Trophoblast cell (in vitro differentiated cells and primary cell): Measurements from ENCODE around the gene YBX2.
"Not testable (repeated sequence)": the region's sequence is repeated elsewhere in the genome, so short reads cannot be mapped to it uniquely, and the experiment has no call there.

Source experiments
- DNase-seq, 2 donors: peaks; one replicate each; pipeline ENCODE4 v3.0.0-alpha.2; 2016
- H2AFZ ChIP-seq: 2 replicates; pipeline ENCODE4 v1.6.1; 2013; ENCODE audit warnings: low read length, moderate library complexity, mild to moderate bottlenecking; ENCODE audit not compliant: insufficient read depth, poor library complexity
- H2AK5ac ChIP-seq: 2 replicates; pipeline ENCODE4 v1.6.1; 2013; ENCODE audit warnings: mild to moderate bottlenecking, low read length
- H2BK120ac ChIP-seq: 2 replicates; pipeline ENCODE4 v1.6.1; 2013; ENCODE audit warnings: low read length, mild to moderate bottlenecking, moderate library complexity; ENCODE audit not compliant: insufficient read depth, poor library complexity
- H2BK12ac ChIP-seq: 2 replicates; pipeline ENCODE4 v1.6.1; 2013; ENCODE audit warnings: mild to moderate bottlenecking, low read length, moderate library complexity
- H2BK5ac ChIP-seq: 2 replicates; pipeline ENCODE4 v1.6.1; 2013; ENCODE audit warnings: low read length, low read depth, moderate library complexity, mild to moderate bottlenecking; ENCODE audit not compliant: poor library complexity
- H3K14ac ChIP-seq: 2 replicates; pipeline ENCODE4 v1.6.1; 2013; ENCODE audit warnings: mild to moderate bottlenecking, low read length
- H3K18ac ChIP-seq: 2 replicates; pipeline ENCODE4 v1.6.1; 2013; ENCODE audit warnings: mild to moderate bottlenecking, low read length
- H3K23ac ChIP-seq: 2 replicates; pipeline ENCODE4 v1.6.1; 2013; ENCODE audit warnings: low read length
- H3K27ac ChIP-seq: 2 replicates; pipeline ENCODE4 v1.5.1; 2013; ENCODE audit warnings: low read depth, mild to moderate bottlenecking, inconsistent platforms, low read length, moderate library complexity
- H3K27me3 ChIP-seq: 2 replicates; pipeline ENCODE4 v1.6.1; 2013; ENCODE audit warnings: inconsistent platforms, mild to moderate bottlenecking, low read length, moderate library complexity; ENCODE audit not compliant: insufficient read depth
- H3K36me3 ChIP-seq, 2 experiments: 1 replicate in 1 of 2; 2 replicates in 1 of 2; pipeline ENCODE4 v1.6.1; 2013; ENCODE audit warnings: low read length in 2 of 2, mild to moderate bottlenecking in 2 of 2, moderate library complexity in 1 of 2; ENCODE audit not compliant: insufficient read depth in 2 of 2, control insufficient read depth in 1 of 2
- H3K4ac ChIP-seq: 2 replicates; pipeline ENCODE4 v1.6.1; 2013; ENCODE audit warnings: low read depth, mild to moderate bottlenecking, low read length, moderate library complexity
- H3K4me1 ChIP-seq, 2 experiments: 1 replicate in 1 of 2; 2 replicates in 1 of 2; pipeline ENCODE4 v1.6.1; 2013; ENCODE audit warnings: low read length in 2 of 2, mild to moderate bottlenecking in 2 of 2, moderate library complexity in 1 of 2; ENCODE audit not compliant: insufficient read depth in 2 of 2, control insufficient read depth in 1 of 2
- H3K4me2 ChIP-seq: 2 replicates; pipeline ENCODE4 v1.6.1; 2013; ENCODE audit warnings: inconsistent platforms, mild to moderate bottlenecking, low read length, moderate library complexity
- H3K4me3 ChIP-seq: 2 replicates; pipeline ENCODE4 v1.5.1; 2013; ENCODE audit warnings: mild to moderate bottlenecking, low read depth, low read length, inconsistent platforms
- H3K79me1 ChIP-seq: one replicate; pipeline ENCODE4 v1.6.1; 2013; ENCODE audit warnings: low read length
- H3K79me2 ChIP-seq: 2 replicates; pipeline ENCODE4 v1.6.1; 2013; ENCODE audit warnings: low read length, mild to moderate bottlenecking; ENCODE audit not compliant: control insufficient read depth, insufficient read depth, poor library complexity
- H3K9ac ChIP-seq: 2 replicates; pipeline ENCODE4 v1.6.1; 2013; ENCODE audit warnings: mild to moderate bottlenecking, low read length
- H3K9me3 ChIP-seq: 2 replicates; pipeline ENCODE4 v1.6.1; 2013; ENCODE audit warnings: low read depth, mild to moderate bottlenecking, control low read depth, inconsistent platforms, low read length; ENCODE audit not compliant: insufficient read depth
- H4K12ac ChIP-seq: 2 replicates; pipeline ENCODE4 v1.6.1; 2013; ENCODE audit warnings: low read depth, mild to moderate bottlenecking, low read length, moderate library complexity
- H4K8ac ChIP-seq: 2 replicates; pipeline ENCODE4 v1.6.1; 2013; ENCODE audit warnings: low read depth, mild to moderate bottlenecking, low read length, moderate library complexity
- H4K91ac ChIP-seq: one replicate; pipeline ENCODE4 v1.6.1; 2013; ENCODE audit warnings: low read depth, mild to moderate bottlenecking, low read length, moderate library complexity
- WGBS: extraction: QIAGEN DNeasy Blood & Tissue Kit; methylation state at CpG from one replicate; pipeline ENCODE4 v1.1.7; 2013; ENCODE audit warnings: missing lambda C conversion rate; ENCODE audit not compliant: insufficient read length, insufficient coverage; ENCODE audit errors: extremely low coverage; 5-methylcytosine and 5-hydroxymethylcytosine counted together

The YBX2 gene

GRCh38 chr17:7337600-7337999, 43.2 kb upstream of the YBX2 start:
- H3K18ac ChIP-seq, H3K4me2 ChIP-seq, H3K27me3 ChIP-seq, H3K27ac ChIP-seq, H3K9me3 ChIP-seq, H3K36me3 ChIP-seq, H2BK12ac ChIP-seq, H3K14ac ChIP-seq, H3K4ac ChIP-seq, H4K8ac ChIP-seq, H2AFZ ChIP-seq, H3K23ac ChIP-seq, H4K91ac ChIP-seq, H4K12ac ChIP-seq, H3K79me2 ChIP-seq, H3K4me3 ChIP-seq, H2BK120ac ChIP-seq, H3K4me1 ChIP-seq, DNase-seq, H3K79me1 ChIP-seq, H2BK5ac ChIP-seq, H3K9ac ChIP-seq, H2AK5ac ChIP-seq: not testable (repeated sequence)
- no CpG with 5 or more reads among the region's 7 CpGs for WGBS

DNA sequence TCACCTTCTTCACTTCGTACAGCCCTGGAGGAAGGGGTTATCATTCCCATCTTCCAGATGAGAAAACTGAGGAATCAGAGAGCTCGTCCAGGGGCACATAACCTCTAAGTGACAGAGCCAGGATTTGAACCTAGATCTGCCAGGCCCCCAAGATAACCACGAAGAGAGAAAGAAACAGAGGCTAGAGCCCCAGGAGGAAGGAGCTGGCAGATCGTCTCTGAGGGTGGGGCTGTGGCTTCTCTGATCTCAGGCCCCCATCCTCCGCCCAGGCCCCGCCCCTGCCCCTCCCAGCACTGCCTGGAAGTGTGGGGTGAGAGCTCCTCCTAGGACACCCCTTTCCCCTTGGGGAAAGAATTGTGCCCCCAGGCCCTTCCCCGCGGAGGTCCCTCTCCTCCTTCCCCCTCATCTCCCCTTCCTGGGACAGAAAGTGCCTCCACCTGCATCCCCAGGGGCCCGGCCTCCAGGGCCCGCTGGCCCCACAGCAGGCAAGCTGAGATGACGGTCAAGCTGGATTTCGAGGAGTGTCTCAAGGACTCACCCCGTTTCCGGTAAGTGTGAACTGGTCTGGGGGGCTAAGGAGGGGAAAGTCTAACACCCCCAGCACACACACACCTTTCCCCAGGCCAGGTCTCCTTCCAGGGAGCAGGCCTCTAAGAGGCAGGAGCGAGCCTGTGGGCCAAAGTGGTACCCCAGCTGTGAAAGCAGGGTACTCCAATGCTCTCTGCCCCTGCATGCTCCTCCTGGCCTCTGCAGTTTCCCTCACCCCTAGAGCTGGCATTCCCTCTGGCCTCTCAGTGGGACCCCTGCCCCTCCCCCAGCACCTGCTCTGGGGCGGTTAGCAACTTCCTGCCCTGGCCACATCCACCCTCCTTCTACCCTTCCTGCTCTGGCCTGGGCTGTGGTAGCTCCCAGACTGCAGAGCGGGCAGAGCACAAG, 42.1 kb upstream of the YBX2 start, which contains the start of gene ACAP1:
ACAP1 (plus strand) TSS at position 290 of the 936 bp plus-strand sequence; CDS start at position 496, 206 bp downstream.
- Histone ChIP-seq H3K4me3 (no peak within 1 kb of the TSS), H4K12ac (no peak within 1 kb of the TSS), H2AK5ac (no peak within 1 kb of the TSS), H3K4me1 (no peaks in the 10 kb centered on the region), H3K79me1 (no peaks in the 10 kb centered on the region), H3K4me2 (no peak within 1 kb of the TSS), H3K27me3 (no peaks in the 10 kb centered on the region), H3K9me3 (no peaks in the 10 kb centered on the region), H2AFZ (no peak within 1 kb of the TSS), H3K18ac (no peak within 1 kb of the TSS), H3K9ac (no peak within 1 kb of the TSS), H3K14ac (no peak within 1 kb of the TSS), H4K91ac (no peak within 1 kb of the TSS), H3K4ac (no peak within 1 kb of the TSS), H4K8ac (no peak within 1 kb of the TSS), H3K79me2 (no peaks in the 10 kb centered on the region), H3K27ac (no peak within 1 kb of the TSS), H3K23ac (no peak within 1 kb of the TSS), H3K36me3 (no peaks in the 10 kb centered on the region), H2BK120ac (no peak within 1 kb of the TSS), H2BK5ac (no peak within 1 kb of the TSS), H2BK12ac (no peak within 1 kb of the TSS)
- no CpG with 5 or more reads among the region's 17 CpGs for WGBS
- DNase-seq: no peak

GRCh38 chr17:7335765-7336164, 41.3 kb upstream of the YBX2 start:
- not testable (repeated sequence) for H3K27ac ChIP-seq, H4K12ac ChIP-seq, H3K4me1 ChIP-seq, H3K9ac ChIP-seq, H3K36me3 ChIP-seq, H3K4me3 ChIP-seq, H3K4me2 ChIP-seq, H2AK5ac ChIP-seq, H4K8ac ChIP-seq, H2BK12ac ChIP-seq, H2BK5ac ChIP-seq, H3K23ac ChIP-seq, H3K18ac ChIP-seq, DNase-seq, H3K14ac ChIP-seq, H3K79me1 ChIP-seq, H2BK120ac ChIP-seq, H3K4ac ChIP-seq, H3K9me3 ChIP-seq, H2AFZ ChIP-seq, H3K27me3 ChIP-seq, H4K91ac ChIP-seq, H3K79me2 ChIP-seq
- no CpG with 5 or more reads among the region's 13 CpGs for WGBS

- no peak overlapping the region for H3K23ac ChIP-seq
Measured at GRCh38 chr17:7334938-7335538, 40.6 kb upstream of the YBX2 start.

More at GRCh38 chr17:7334938-7335538, 40.6 kb upstream of the YBX2 start:
- WGBS: no CpG with 5 or more reads among the region's 3 CpGs
- no peak overlapping the region for H3K14ac ChIP-seq
- H3K18ac ChIP-seq: no peak overlapping the region
- H4K12ac ChIP-seq: no peak overlapping the region
- H3K4me1 ChIP-seq: peaks cover 4 to 5% of the 10 kb centered on the region in 2 experiments
- H3K4me2 ChIP-seq: no peak overlapping the region
- H2AFZ ChIP-seq: no peak overlapping the region
- no peak for DNase-seq
- H3K4me3 ChIP-seq: no peak overlapping the region
- H3K36me3 ChIP-seq: no peaks in the 10 kb centered on the region
- H3K9me3 ChIP-seq: no peaks in the 10 kb centered on the region
- H3K4ac ChIP-seq: no peak overlapping the region
- no peak overlapping the region for H2BK120ac ChIP-seq
- H4K8ac ChIP-seq: no peak overlapping the region
- H3K27ac ChIP-seq: no peak overlapping the region
- peaks cover 3% of the 10 kb centered on the region for H3K79me1 ChIP-seq
- no peak overlapping the region for H2BK12ac ChIP-seq
- H2BK5ac ChIP-seq: no peak overlapping the region
- H3K79me2 ChIP-seq: peaks cover 2% of the 10 kb centered on the region
- no peak overlapping the region for H4K91ac ChIP-seq
- H2AK5ac ChIP-seq: no peak overlapping the region
- H3K9ac ChIP-seq: no peak overlapping the region
- H3K27me3 ChIP-seq: no peaks in the 10 kb centered on the region
